NCI-H1092 (cell line): ENCODE results near the gene ZFP36L2.
"Not testable (repeated sequence)": the region's sequence is repeated elsewhere in the genome, so short reads cannot be mapped to it uniquely, and the experiment has no call there.

Experiments
- DNase-seq: peaks from one replicate; lab custom pipeline; 2025; lab: John Stamatoyannopoulos, UW

Gene ZFP36L2

DNA sequence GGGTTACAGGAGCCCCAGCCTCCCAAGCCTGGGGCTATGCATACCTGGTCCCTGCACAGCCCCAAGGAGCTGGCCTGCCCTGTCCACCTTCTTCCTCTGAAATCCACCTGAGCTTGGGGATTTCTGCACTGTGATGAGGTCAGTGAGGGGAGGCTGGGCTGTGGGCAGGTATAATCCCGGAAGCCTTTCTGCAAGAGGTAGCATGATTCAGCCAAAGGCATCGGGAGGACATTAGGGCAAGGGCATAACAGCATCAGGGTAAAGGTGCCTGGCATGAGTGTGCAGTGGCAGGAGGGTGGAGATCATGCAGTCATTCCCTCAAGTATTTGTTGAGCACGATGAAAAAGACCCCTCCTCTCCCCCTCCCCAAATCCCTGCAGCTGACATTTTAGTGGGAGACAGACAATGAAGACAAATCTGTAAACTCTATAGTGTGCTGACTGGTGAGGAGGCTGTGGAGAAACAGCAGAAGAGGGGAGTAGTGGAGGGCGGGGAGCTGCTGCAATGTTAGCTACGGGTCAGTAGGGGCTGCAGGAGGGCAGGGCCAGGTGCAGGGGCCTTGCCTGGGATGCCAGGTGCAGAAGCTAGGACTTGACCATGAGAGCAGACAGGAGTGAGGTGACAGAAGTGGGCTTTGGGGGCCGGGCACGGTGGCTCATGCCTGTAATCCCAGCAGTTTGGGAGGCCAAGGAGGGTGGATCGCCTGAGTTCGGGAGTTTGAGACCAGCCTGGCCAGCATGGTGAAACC lies 18.7 kb downstream of the ZFP36L2 start:
- DNase-seq = no peak

DNA sequence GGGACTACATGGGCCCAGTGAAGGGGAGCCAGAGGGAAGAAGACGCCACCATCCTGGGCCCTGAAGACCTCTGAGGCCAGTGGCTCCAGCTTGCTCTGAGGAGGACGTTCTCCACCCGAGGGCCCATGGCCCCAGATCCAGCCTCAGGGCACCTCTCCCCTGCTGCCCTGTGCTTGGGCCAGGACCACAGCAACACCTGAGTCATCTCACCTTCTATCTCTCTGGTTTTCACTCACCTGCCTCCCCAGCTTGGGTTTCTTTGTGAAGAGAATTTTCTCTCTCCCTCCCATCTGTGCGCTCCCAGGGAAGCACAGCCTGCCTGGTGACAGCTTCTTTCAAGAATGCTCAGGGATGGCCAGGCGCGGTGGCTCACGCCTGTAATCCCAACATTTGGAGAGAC lies 19.8 kb downstream of the ZFP36L2 start:
- DNase-seq = no peak

- no peak for DNase-seq
Measured at GRCh38 chr2:43203373-43203772, 23.0 kb downstream of the ZFP36L2 start.

DNA sequence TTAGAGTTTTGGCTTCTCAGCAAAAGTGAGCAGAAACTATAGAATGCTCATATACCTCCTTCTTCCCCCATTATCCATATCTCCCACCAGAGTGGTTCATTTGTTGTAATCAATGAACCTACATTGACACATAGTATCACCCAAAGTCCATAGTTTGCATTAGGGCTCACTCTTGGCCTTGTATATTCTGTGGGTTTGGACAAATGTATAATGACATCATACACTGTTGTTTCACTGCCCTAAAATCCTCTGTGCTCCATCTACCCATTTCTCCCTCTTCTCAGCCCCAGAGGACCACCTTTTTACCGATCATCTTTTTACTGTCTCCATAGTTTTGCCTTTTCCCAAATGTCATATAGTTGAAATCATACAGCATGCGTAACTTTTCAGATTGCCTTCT lies 24.1 kb downstream of the ZFP36L2 start:
- DNase-seq = no peak

GRCh38 chr2:43201497-43201896 lies 24.9 kb downstream of the ZFP36L2 start:
- no peak for DNase-seq

DNA sequence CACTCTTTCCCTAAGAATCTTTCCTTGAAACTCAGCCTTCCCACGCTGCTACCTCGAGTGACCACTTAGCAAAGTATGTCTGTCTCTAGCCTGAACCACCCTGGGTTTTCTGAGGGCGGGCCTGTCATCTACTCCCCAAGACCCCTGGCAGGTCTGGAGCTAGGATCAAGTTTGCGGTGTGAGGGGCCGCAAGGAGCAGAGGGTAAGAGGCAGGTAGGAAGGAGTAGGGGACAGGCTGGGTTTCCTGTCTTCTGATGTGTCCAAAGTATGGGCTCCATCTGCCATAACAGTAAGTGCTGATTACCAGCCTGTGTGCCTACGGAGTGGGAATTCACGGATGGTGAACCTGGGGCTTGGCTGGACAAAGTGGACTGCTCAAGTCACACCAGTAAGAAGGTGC lies 25.4 kb downstream of the ZFP36L2 start:
- DNase-seq = no peak

GRCh38 chr2:43199492-43200488 lies 26.6 kb downstream of the ZFP36L2 start:
- DNase-seq = no peak

- no peak for DNase-seq
Measured at GRCh38 chr2:43198263-43198662, 28.1 kb downstream of the ZFP36L2 start.

- no peak for DNase-seq
Measured at GRCh38 chr2:43197588-43197896, 28.9 kb downstream of the ZFP36L2 start.

DNA sequence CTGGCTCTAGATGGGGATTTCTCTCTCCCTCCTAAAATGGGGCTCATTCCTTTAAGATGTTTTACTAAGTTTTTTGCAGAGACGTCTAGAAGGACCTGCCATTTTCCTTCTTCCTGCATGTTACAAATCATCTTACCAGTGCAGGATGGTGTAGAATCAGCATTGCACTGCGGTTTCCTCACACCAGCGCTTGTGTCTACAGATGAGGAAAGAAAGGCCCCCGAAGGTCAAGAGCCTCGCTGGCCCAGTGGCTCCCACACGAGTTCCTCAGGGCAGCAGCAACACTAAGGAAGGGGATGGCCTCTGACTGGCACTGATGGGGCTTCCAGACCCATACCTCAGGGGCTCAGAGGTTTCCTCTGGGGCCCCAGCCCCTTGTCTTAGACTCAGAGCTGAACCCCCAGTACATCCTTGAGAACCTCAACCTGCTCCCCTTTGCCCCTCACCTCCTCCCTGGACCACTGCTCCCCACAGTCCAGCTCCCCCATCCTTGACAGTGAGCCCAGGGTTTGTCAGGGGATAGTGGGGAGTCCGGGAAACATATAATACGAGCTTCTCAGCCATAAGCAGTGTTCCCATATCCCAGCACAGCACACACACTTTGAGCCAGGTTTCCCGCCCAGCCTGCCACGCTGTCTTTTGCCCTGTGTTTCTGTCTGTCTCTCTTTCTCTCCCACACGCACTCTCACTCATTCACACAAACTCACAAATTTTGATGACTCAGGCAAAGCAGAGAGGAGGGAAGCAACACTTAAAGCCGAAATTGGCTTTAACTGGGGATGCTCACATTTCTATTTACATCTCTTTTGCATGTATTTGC lies 29.4 kb downstream of the ZFP36L2 start:
- no peak for DNase-seq

- no peak for DNase-seq
Measured at GRCh38 chr2:43194121-43194869, 32.1 kb downstream of the ZFP36L2 start.

DNA sequence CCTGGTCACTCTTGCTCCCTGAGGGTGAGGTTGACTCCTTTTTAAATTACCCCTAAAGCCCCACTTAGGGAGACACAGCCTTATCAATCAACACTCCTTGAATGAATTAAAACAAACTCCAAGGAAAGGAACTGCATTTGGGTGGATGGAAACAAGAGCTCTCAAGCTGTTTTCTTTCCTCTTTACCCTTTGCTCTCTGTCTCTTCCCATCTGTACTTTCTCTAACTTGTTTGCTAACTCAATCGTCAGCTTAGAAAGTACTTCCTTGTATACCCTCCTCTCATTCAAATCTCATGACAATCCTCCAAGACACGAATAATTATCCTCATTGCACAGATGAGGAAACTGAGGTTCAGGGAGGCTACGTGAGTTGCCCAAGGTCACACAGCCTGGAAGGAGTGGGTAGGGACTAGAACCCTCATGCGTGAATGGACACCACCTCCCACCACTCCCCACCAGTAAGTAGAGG lies 32.7 kb downstream of the ZFP36L2 start:
- no peak for DNase-seq

DNA sequence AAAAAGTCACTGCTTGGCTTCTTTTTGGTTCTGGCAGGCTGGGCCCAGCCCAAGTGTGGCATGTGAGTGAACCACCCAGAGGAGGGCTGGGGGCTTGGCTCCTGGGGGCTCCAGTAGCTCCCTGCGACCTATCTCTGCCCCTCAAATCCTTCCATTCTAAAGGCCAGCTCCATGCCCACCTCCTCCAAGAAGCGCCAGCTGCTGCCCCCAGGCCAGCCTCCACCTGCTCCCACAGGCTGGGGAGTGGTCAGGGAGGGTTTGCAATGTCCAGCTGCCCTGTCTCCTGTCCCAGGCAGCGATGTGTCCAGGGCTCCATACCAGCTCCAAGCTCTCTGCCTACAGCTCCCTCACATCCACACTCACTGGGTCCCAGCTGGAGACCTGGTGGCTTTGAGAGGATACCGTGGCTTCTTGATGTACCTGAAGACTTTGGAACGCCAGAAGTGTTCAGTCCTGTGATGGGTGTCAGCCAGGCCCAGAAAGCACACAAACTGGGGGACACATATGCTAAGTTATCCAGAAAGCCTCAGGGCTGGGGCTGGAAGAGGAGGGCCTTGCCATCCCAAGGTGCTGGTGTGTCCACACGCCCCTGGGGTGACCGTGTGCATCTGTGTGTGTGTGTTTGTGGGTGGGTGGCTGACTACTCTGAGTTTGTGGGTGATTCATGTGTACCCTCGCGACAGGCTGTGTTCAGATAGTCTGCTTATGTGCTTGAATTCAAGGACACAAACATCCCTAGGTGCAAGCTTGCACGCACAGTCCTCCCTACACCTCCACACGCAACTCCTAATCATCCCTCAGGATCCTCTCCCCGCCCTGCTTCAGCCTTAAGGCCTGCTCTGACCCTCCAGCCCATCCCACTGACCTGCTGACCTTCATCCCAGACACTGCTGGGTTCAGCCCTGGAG lies 33.4 kb downstream of the ZFP36L2 start:
- DNase-seq = no peak

DNA sequence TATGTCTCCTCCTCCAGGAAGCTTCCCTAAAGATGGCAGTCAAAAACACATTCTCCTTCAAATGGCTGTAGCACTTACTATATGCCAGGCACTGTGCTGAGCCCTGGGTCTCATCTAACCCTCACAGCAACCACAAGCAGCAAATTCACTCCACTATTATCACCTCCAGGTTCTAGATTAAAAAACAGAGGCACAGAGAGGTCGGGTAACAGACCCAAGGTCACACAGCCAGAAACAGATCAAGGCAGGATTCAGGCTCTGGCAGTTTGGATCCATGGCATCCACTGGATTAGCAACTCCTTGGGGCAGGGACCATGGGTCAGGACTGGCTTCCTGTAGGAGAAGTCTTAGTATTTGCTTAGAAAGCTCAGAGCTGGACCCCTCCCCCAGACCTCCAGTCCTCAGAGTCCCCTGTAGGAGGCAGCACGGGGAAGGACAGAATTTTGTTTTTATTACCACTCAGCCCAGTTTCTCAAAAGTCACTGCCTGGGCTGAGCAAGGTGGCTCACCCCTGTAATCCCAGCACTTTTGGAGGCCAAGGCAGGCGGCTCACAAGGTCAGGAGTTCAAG lies 34.4 kb downstream of the ZFP36L2 start:
- no peak for DNase-seq

DNA sequence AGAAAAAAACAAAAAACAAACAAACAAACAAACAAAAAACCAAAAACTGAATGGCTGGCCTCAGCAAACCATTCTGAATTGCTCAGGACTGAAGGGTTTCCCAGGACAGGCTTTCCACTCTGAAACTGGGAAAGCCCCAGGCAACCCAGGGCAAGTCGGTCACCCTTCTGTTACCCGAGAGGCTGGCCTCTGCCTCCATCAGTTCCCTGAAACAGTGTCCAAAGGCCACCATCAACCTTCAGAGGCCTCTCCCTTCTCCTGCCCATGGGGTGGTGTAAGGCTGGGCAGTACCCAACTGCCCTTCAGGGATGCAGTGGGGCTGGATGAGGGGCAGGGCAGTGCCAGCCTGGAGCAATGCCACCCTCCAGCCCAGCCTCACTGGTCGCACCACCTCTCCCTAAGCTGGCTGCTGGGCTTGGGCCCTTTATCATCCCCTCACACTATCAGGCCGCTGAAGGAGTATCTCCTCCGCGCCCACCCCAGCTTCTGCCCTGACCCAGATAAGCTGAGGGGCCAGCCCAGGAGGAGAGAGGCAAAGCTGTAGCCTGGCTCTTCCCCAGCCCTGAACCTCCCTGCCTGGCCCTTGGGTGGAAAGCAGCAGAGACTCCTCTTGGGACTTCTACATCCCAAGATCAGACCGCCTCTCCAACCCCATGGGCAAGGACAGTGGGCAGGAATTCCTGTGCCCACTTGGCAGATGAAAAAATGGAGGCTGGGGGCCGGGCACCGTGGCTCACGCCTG lies 35.9 kb downstream of the ZFP36L2 start:
- no peak for DNase-seq

GRCh38 chr2:43189861-43190260 lies 36.5 kb downstream of the ZFP36L2 start:
- DNase-seq = not testable (repeated sequence)

DNA sequence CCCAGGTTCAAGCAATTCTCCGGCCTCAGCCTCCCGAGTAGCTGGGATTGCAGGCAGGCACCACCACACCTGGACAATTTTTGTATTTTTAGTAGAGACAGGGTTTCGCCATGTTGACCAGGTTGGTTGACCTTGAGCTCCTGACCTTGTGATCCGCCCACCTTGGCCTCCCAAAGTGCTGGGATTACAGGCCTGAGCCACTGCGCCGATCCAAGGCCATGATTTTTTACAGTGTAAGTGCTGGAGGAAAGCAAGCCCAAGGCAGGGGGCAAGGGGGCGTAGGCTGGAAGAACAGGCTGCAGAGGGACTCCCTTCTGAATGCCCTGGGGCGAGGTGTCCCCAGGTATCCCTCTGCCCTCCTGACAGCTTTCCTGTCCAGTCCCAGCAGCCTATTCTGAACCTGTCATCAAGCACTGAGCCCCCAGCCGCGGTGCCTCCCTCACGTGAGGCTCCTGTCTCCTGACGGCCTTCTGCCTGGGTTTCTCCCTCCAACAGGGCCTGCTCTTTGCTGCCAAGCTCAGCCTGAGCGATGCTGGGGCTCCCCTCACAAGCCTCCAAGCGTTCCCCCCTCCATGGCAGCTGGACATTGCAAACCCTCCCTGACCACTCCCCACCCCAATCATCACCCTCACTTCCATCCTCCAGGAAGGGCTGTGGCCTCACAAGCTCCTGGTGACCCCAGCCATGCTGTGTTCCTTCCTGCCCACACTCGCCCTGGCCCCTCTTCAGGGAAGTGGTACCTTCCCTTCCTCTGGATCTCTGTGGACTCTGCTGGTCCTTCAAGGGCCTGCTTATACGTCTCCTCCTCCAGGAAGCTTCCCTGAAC lies 37.6 kb downstream of the ZFP36L2 start:
- DNase-seq = no peak

DNA sequence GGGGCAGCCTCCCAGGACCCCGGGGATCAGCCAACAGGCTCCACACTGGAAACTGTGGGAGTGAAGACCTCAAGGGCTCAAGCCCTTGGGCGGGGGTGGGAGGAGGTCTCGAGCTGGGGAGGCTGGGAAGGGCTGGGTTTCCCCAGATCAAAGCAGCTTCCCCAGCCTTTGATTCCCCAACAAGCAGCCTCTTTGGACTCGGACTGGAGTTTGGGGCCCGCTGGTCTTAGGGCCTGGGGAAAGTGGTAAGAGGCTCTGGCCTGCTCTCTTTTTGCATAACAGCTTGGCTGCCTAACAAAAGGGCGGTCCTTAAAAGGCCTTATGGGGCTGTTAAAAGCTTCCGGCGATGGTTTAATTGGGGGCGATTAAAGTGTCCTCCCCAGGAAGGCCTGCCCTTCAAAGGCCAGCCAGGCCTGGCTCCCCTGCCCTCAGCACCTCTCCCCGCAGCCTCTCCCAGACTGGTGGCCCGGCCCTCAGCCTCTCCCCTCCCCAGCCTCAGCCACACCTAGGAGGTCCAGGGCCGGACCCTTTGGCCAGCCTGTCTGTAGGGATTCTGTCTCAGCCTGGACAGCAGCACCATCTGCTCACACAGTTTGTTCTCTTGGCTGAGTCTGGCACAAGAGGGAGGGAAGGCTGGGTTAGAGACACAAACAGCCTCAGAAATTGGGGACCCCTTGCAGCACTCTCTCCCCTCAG lies 39.6 kb downstream of the ZFP36L2 start:
- no peak for DNase-seq
